Muscle of back (tissue), 11 donors: ENCODE data around the gene CDKAL1. TPM values are rescaled to one million over a fixed set of nuclear protein-coding genes. Genes with fewer than 3 reads are reported as not detected.

Source experiments
- DNase-seq, 3 donors: peaks; one replicate each; pipeline versions ENCODE4 v3.0.0 to v3.0.0-alpha.2; 2013
- polyA plus RNA-seq, 10 donors: library from polyadenylated mRNA; unstranded; fragments of 120-200 nt; gene quantifications; one replicate each; pipeline ENCODE4 v1.2.1, GENCODE V29; 2013; ENCODE audit not compliant: insufficient read length in 10 of 10

The CDKAL1 gene
- polyA plus RNA-seq, 10 donors = 10.7 to 17.1 (median 13.9) TPM

DNA sequence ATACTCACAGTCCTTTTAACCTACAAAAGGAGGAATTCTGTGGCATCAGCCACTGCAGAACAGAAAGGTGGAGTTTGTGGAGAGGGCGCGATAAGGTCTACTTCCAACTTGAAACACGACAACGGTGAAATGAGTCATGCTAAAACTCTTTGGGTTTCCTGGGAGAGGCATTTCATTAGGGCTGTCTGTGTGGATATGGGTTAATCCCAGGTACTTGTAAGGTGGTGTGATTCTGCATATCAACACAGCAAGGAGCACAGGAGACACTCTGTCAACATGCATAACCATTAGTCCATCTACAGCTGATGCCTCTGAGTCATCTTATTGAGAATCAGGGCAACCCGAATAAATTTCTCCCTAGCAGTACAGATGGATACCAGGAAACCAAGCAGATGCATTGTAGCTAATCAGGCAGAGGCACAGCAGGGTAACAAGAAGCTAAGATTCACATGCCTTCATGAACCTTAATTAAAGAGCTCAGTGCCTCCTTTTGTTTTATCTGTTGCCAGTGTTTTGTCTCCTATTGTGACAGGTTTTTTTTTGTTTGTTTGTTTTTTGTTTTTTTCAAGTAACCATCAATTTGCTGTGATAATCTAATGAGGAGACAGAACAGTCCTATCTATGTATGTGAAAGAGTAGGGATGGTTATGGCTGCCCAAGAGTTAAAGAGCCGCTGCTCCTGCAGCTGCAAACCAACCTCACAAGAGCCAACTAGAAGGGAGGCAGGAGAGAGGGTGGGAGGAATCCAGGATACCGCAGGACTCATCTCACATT is 743.5 kb downstream of the CDKAL1 start:
- no peak for DNase-seq

DNA sequence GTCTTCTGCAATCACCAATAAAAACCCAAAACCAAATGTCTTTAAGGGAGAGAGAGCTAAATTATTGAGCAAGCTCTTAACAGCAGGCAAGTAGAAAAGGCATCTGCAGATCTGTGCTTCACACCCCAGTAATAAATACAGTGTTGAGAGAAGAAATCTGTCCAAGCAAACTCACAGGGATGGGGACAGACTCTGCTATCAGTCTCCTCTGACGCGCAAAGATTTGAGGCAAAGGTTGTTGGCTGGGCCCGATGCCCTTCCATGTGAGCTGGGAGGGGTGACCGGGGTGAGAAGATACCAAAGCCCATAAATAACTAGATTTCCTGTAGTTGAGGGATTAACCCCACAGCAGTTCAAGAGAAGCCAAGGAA is 744.1 kb downstream of the CDKAL1 start:
- DNase-seq = peak in 2 of 3 donors; percentile 22 to 61

DNA sequence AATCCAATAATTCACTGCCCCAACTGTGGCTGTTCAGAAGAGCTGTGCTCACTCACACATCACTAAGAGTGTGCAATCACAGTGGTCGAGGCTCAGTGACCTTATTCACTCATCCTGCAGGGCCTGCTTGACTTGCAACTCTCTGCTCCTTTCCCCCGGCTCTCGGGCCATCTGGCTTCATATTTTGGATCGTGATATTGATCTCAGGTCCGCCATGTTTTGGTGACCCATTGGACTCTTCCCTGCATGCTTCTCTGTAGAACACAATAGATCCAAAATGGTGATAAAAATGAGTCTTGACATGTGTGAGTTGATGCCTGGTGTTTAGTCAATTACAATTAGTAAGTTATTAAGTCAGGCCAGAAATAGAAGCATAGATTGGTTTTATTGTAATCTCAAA is 745.4 kb downstream of the CDKAL1 start:
- no peak for DNase-seq

DNA sequence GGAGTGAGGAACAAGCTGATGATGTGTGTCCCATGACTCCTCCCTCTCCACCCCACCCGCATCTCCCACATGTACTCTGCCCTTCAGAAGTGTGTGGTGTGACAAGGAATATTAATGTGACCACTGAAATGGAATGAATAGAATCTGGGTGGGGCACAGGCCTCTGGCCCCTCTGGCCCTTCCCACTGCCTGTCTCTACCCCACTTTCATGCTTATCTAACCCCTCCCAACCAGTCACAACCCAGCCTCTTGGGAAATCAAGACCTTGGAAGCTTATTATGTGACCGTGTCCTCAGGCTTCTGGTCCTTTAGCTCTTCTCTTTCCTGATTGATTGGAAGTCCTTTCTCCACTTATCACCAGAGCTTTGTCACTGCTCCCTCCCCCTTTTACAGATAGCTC is 747.1 kb downstream of the CDKAL1 start:
- no peak for DNase-seq

Other genes with a start within 250 kb of the CDKAL1 start
- 10 to 100 TPM in 4 of 10 donors, 1 to 10 TPM in 6; 6.9 to 11.6 (median 9.2) TPM for gene E2F3, start 132.6 kb upstream of the CDKAL1 start, polyA plus RNA-seq